ENCODE measurements around the gene CTBS.
A peak's percentile ranks its signal among the peaks of the same experiment; 100 is the strongest.

The CTBS gene

GRCh38 chr1:84539972-84540371 lies 34.3 kb downstream of the CTBS start:
- H3K9me3 ChIP-seq (ENCODE audit: insufficient read depth, low read length, severe bottlenecking) = no peaks in the 10 kb centered on the region
- H3K4me1 ChIP-seq (ENCODE audit: insufficient read depth, low read length) = no peaks in the 10 kb centered on the region
- H4K20me1 ChIP-seq (ENCODE audit: insufficient read depth, low read length) = no peaks in the 10 kb centered on the region
- H3K27ac ChIP-seq (ENCODE audit: low read length) = no peak overlapping the region
- ATAC-seq (ENCODE audit: insufficient read depth, low read depth) (no peak), DNase-seq (no peak)
- TF ChIP-seq CTCF (IDR thresholded peaks at IDR 0.05; ENCODE audit: borderline replicate concordance, extremely low read depth, low read length, poor library complexity, severe bottlenecking) = no peak
- TF ChIP-seq EZH2 (IDR thresholded peaks at IDR 0.05; ENCODE audit: borderline replicate concordance, low read depth, low read length, severe bottlenecking) = no peak
- H2AFZ ChIP-seq (ENCODE audit: low read depth, low read length) = no peak overlapping the region
- H3K4me2 ChIP-seq (ENCODE audit: insufficient read depth, low read length) = no peak overlapping the region
- H3K4me3 ChIP-seq (ENCODE audit: low read depth in 1 of 2, low read length in 2 of 2) = no peak overlapping the region
- H3K27me3 ChIP-seq (ENCODE audit: insufficient read depth, low read length, poor library complexity) = no peaks in the 10 kb centered on the region
- no peak overlapping the region for H3K9ac ChIP-seq (ENCODE audit: low read depth, low read length)
- H3K79me2 ChIP-seq (ENCODE audit: insufficient read depth, low read length) = no peaks in the 10 kb centered on the region
- H3K36me3 ChIP-seq (ENCODE audit: insufficient read depth, low read length) = no peaks in the 10 kb centered on the region

GRCh38 chr1:84538599-84538998 lies 35.6 kb downstream of the CTBS start:
- no peaks in the 10 kb centered on the region for H3K4me1 ChIP-seq (ENCODE audit: insufficient read depth, low read length)
- TF ChIP-seq CTCF (IDR thresholded peaks at IDR 0.05; ENCODE audit: borderline replicate concordance, extremely low read depth, low read length, poor library complexity, severe bottlenecking) (no peak), EZH2 (IDR thresholded peaks at IDR 0.05; ENCODE audit: borderline replicate concordance, low read depth, low read length, severe bottlenecking) (no peak)
- no peak overlapping the region for H3K4me2 ChIP-seq (ENCODE audit: insufficient read depth, low read length)
- H3K79me2 ChIP-seq (ENCODE audit: insufficient read depth, low read length) = no peaks in the 10 kb centered on the region
- no peak overlapping the region for H2AFZ ChIP-seq (ENCODE audit: low read depth, low read length)
- H3K36me3 ChIP-seq (ENCODE audit: insufficient read depth, low read length) = no peaks in the 10 kb centered on the region
- H3K27ac ChIP-seq (ENCODE audit: low read length) = no peak overlapping the region
- no peaks in the 10 kb centered on the region for H4K20me1 ChIP-seq (ENCODE audit: insufficient read depth, low read length)
- DNase-seq = no peak
- no peak overlapping the region for H3K4me3 ChIP-seq (ENCODE audit: low read depth in 1 of 2, low read length in 2 of 2)
- peak; percentile 71 for ATAC-seq (ENCODE audit: insufficient read depth, low read depth)
- H3K9ac ChIP-seq (ENCODE audit: low read depth, low read length) = no peak overlapping the region
- H3K9me3 ChIP-seq (ENCODE audit: insufficient read depth, low read length, severe bottlenecking) = no peaks in the 10 kb centered on the region
- no peaks in the 10 kb centered on the region for H3K27me3 ChIP-seq (ENCODE audit: insufficient read depth, low read length, poor library complexity)

- no peaks in the 10 kb centered on the region for H3K27me3 ChIP-seq (ENCODE audit: insufficient read depth, low read length, poor library complexity)
- H3K27ac ChIP-seq (ENCODE audit: low read length) = no peak overlapping the region
- no peak overlapping the region for H3K4me2 ChIP-seq (ENCODE audit: insufficient read depth, low read length)
- no peak overlapping the region for H3K9ac ChIP-seq (ENCODE audit: low read depth, low read length)
- ATAC-seq (ENCODE audit: insufficient read depth, low read depth) = no peak
- H3K4me1 ChIP-seq (ENCODE audit: insufficient read depth, low read length) = no peaks in the 10 kb centered on the region
- TF ChIP-seq CTCF (IDR thresholded peaks at IDR 0.05; ENCODE audit: borderline replicate concordance, extremely low read depth, low read length, poor library complexity, severe bottlenecking) = no peak
- TF ChIP-seq EZH2 (IDR thresholded peaks at IDR 0.05; ENCODE audit: borderline replicate concordance, low read depth, low read length, severe bottlenecking) = no peak
- no peaks in the 10 kb centered on the region for H4K20me1 ChIP-seq (ENCODE audit: insufficient read depth, low read length)
- H3K9me3 ChIP-seq (ENCODE audit: insufficient read depth, low read length, severe bottlenecking) = no peaks in the 10 kb centered on the region
- DNase-seq = no peak
- no peak overlapping the region for H2AFZ ChIP-seq (ENCODE audit: low read depth, low read length)
- H3K79me2 ChIP-seq (ENCODE audit: insufficient read depth, low read length) = no peaks in the 10 kb centered on the region
- no peaks in the 10 kb centered on the region for H3K36me3 ChIP-seq (ENCODE audit: insufficient read depth, low read length)
- H3K4me3 ChIP-seq (ENCODE audit: low read depth in 1 of 2, low read length in 2 of 2) = no peak overlapping the region
These were observed 48.5 kb downstream of the CTBS start for GRCh38 chr1:84525779-84526178.

- H4K20me1 ChIP-seq (ENCODE audit: insufficient read depth, low read length) = no peaks in the 10 kb centered on the region
- ATAC-seq (ENCODE audit: insufficient read depth, low read depth) (no peak), DNase-seq (no peak)
- no peaks in the 10 kb centered on the region for H3K27me3 ChIP-seq (ENCODE audit: insufficient read depth, low read length, poor library complexity)
- no peaks in the 10 kb centered on the region for H3K4me1 ChIP-seq (ENCODE audit: insufficient read depth, low read length)
- no peaks in the 10 kb centered on the region for H3K79me2 ChIP-seq (ENCODE audit: insufficient read depth, low read length)
- H3K9me3 ChIP-seq (ENCODE audit: insufficient read depth, low read length, severe bottlenecking) = no peaks in the 10 kb centered on the region
- H3K27ac ChIP-seq (ENCODE audit: low read length) = no peak overlapping the region
- no peak for TF ChIP-seq CTCF (IDR thresholded peaks at IDR 0.05; ENCODE audit: borderline replicate concordance, extremely low read depth, low read length, poor library complexity, severe bottlenecking)
- no peak for TF ChIP-seq EZH2 (IDR thresholded peaks at IDR 0.05; ENCODE audit: borderline replicate concordance, low read depth, low read length, severe bottlenecking)
- no peak overlapping the region for H3K4me2 ChIP-seq (ENCODE audit: insufficient read depth, low read length)
- no peaks in the 10 kb centered on the region for H3K36me3 ChIP-seq (ENCODE audit: insufficient read depth, low read length)
- H3K9ac ChIP-seq (ENCODE audit: low read depth, low read length) = no peak overlapping the region
- H3K4me3 ChIP-seq (ENCODE audit: low read depth in 1 of 2, low read length in 2 of 2) = no peak overlapping the region
- no peak overlapping the region for H2AFZ ChIP-seq (ENCODE audit: low read depth, low read length)
These were observed 49.6 kb downstream of the CTBS start for GRCh38 chr1:84524590-84524989.

Data from DND-41 (cell line).